NCI-H2107 treated with DMSO at 0.1 percent for 48 hours (cell line): Measurements from ENCODE around the gene COL13A1.

Source experiments
- DNase-seq: peaks from one replicate; lab custom pipeline; 2025; ENCODE audit not compliant: unreplicated experiment; lab: John Stamatoyannopoulos, UW

COL13A1 gene

GRCh38 chr10:69901628-69902505 is 100.2 kb downstream of the COL13A1 start:
- no peak for DNase-seq

- DNase-seq, result no peak
These were observed 101.3 kb downstream of the COL13A1 start for GRCh38 chr10:69902835-69903535.

GRCh38 chr10:69904533-69904932 is 102.8 kb downstream of the COL13A1 start:
- no peak for DNase-seq

GRCh38 chr10:69906425-69906824 is 104.7 kb downstream of the COL13A1 start:
- DNase-seq, result no peak

GRCh38 chr10:69907517-69907916 is 105.8 kb downstream of the COL13A1 start:
- no peak for DNase-seq

- no peak for DNase-seq
These were observed 106.4 kb downstream of the COL13A1 start for GRCh38 chr10:69908124-69908523.

GRCh38 chr10:69910561-69910960 is 108.9 kb downstream of the COL13A1 start:
- no peak for DNase-seq

GRCh38 chr10:69911613-69912528 is 110.2 kb downstream of the COL13A1 start:
- DNase-seq, result no peak

- DNase-seq, result no peak
These were observed 110.9 kb downstream of the COL13A1 start for GRCh38 chr10:69912589-69912988.

- no peak for DNase-seq
These were observed 112.1 kb downstream of the COL13A1 start for GRCh38 chr10:69913606-69914382.

- peak; percentile 29 for DNase-seq
These were observed 112.9 kb downstream of the COL13A1 start for GRCh38 chr10:69914398-69915214.

- DNase-seq, result no peak
These were observed 113.5 kb downstream of the COL13A1 start for GRCh38 chr10:69915215-69915560.

- DNase-seq, result no peak
These were observed 114.4 kb downstream of the COL13A1 start for GRCh38 chr10:69916118-69916517.

GRCh38 chr10:69918036-69918435 is 116.3 kb downstream of the COL13A1 start:
- DNase-seq, result no peak

GRCh38 chr10:69919250-69919649 is 117.5 kb downstream of the COL13A1 start:
- DNase-seq, result no peak

GRCh38 chr10:69925111-69925510 is 123.4 kb downstream of the COL13A1 start:
- no peak for DNase-seq

GRCh38 chr10:69928339-69928738 is 126.6 kb downstream of the COL13A1 start:
- no peak for DNase-seq

- no peak for DNase-seq
These were observed 127.9 kb downstream of the COL13A1 start for GRCh38 chr10:69929575-69929974.

- DNase-seq, result no peak
These were observed 133.1 kb downstream of the COL13A1 start for GRCh38 chr10:69934768-69935167.

GRCh38 chr10:69936091-69936490 is 134.4 kb downstream of the COL13A1 start:
- no peak for DNase-seq
